Muscle layer of colon (tissue), 2 donors: Measurements from ENCODE around the gene PRIMA1.

Experiments used
- H3K27ac ChIP-seq: one replicate; pipeline ENCODE4 v1.7.0; 2013; ENCODE audit warnings: low read depth, mild to moderate bottlenecking, low read length, moderate library complexity
- H3K27me3 ChIP-seq, 2 donors: one replicate each; pipeline ENCODE4 v1.7.0; 2013; ENCODE audit warnings: low read length in 2 of 2, mild to moderate bottlenecking in 2 of 2; ENCODE audit not compliant: insufficient read depth in 2 of 2, control insufficient read depth in 1 of 2
- H3K36me3 ChIP-seq: one replicate; pipeline ENCODE4 v1.7.0; 2013; ENCODE audit warnings: mild to moderate bottlenecking, low read length; ENCODE audit not compliant: insufficient read depth
- H3K4me1 ChIP-seq: one replicate; pipeline ENCODE4 v1.7.0; 2013; ENCODE audit warnings: mild to moderate bottlenecking, low read length; ENCODE audit not compliant: insufficient read depth
- H3K4me3 ChIP-seq, 2 donors: one replicate each; pipeline ENCODE4 v1.7.0; 2013; ENCODE audit warnings: low read length in 2 of 2, low read depth in 1 of 2, mild to moderate bottlenecking in 1 of 2, moderate library complexity in 1 of 2
- H3K9ac ChIP-seq: one replicate; pipeline ENCODE4 v1.7.0; 2013; ENCODE audit warnings: low read length
- H3K9me3 ChIP-seq: one replicate; pipeline ENCODE4 v1.7.0; 2013; ENCODE audit warnings: mild to moderate bottlenecking, low read length
- donor health status: abdominal sarcoma.
- donor health status: Adenocarcinoma of cecum.

PRIMA1 gene

DNA sequence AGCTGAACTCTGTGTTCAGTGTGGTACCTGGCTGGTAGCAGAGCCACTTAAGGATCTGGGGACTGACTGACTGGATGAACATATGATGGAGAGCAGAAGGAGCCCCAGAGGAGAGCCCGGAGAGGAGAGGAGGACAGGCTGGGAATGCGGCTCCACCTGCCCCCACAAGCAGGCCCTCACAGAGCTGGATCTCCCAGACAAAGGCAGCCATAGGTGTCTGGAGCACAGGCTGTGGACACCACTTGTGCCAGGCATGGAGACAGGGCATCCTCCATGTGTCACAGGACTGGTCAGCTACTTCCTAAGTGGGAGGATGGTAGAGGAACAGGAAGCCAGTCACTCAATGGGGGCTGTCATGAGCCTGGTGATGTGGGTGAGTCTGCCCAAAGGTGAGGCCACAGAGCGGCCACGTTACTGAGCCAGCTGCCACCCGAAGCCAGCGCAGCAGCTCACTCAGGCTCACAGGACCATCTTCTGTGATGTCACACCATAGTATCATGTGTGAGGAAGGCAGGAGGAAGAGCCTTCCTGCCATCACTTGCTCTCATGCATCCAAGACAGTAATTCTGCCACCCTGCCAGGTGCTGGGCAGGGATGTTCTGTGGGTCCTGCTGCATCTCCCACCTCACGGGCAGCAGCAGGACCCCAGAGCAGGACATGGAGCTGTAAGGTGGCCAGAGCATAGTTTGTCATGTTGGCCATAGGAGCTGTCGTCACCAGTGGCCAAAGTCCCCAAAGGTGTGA lies 72.1 kb downstream of the PRIMA1 start:
- Histone ChIP-seq H3K9me3 (no peaks in the 10 kb centered on the region), H3K9ac (no peak overlapping the region), H3K4me3 (no peak overlapping the region), H3K27me3 (no peaks in the 10 kb centered on the region), H3K27ac (no peak overlapping the region), H3K36me3 (peaks cover 6% of the 10 kb centered on the region), H3K4me1 (no peaks in the 10 kb centered on the region)

DNA sequence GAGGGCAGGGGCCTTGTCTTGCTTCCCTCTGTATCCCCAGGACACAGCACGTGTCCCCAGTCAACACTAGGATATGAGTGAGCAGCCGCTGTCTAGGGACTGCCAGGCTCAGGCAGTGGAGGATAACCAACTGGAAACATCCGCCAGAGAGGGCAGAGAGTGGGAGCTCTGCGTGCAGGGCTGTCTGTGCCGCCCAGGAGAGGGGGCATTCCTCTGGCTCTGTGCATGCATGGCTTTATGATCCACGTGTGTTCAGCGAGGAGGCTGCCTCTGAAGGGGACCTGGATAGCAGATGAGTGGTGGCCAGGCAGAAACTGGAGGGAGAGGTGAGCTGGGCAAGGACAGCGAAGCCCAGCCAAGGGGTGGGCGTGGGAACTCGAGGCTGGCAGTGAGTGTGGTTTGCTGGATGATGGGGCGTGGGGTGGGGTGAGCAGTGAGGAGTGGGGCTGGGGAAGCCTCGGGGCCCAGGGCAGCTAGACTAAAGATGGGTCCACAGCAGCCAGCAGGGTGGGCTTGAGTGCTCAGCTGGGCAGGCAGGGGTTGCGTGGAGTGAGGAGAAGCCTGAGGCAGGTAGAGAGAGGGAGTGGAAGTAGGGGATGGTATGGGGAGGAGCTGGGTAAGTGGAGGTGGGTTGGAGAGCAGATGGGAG lies 72.9 kb downstream of the PRIMA1 start:
- no peaks in the 10 kb centered on the region for H3K36me3 ChIP-seq
- no peaks in the 10 kb centered on the region for H3K27me3 ChIP-seq
- no peaks in the 10 kb centered on the region for H3K4me1 ChIP-seq
- H3K9me3 ChIP-seq = no peaks in the 10 kb centered on the region
- H3K27ac ChIP-seq = no peak overlapping the region
- H3K4me3 ChIP-seq = no peak overlapping the region
- no peak overlapping the region for H3K9ac ChIP-seq

DNA sequence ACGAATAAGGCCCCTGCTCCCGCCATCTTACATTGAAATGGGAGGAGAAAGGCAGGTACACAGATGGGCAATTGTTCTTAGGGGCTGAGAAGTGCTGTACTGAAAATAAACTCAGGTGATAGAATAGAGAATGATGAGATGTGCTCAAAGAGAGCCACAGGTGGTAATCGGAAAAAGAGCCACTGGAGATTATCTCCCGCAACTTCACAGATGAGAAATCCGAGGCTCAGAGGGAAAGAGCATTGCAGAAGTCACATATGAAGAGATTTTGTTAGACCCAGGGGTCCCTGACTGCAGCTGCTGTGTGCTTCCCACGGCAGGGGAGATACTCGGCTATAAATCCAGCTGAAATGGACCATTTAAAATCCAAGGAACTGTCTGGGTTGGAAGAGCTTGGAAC lies 73.7 kb downstream of the PRIMA1 start:
- no peaks in the 10 kb centered on the region for H3K27me3 ChIP-seq
- no peak overlapping the region for H3K27ac ChIP-seq
- no peak overlapping the region for H3K9ac ChIP-seq
- no peaks in the 10 kb centered on the region for H3K36me3 ChIP-seq
- H3K4me1 ChIP-seq = no peaks in the 10 kb centered on the region
- H3K9me3 ChIP-seq = no peaks in the 10 kb centered on the region
- H3K4me3 ChIP-seq = no peak overlapping the region

GRCh38 chr14:93713726-93714405 lies 74.4 kb downstream of the PRIMA1 start:
- Histone ChIP-seq H3K27me3 (no peaks in the 10 kb centered on the region), H3K9ac (no peak overlapping the region), H3K27ac (no peak overlapping the region), H3K4me3 (no peak overlapping the region), H3K9me3 (no peaks in the 10 kb centered on the region), H3K4me1 (no peaks in the 10 kb centered on the region), H3K36me3 (no peaks in the 10 kb centered on the region)

- Histone ChIP-seq H3K36me3 (no peaks in the 10 kb centered on the region), H3K27me3 (no peaks in the 10 kb centered on the region), H3K4me1 (no peaks in the 10 kb centered on the region), H3K9ac (no peak overlapping the region), H3K4me3 (no peak overlapping the region), H3K9me3 (no peaks in the 10 kb centered on the region), H3K27ac (no peak overlapping the region)
Measured at GRCh38 chr14:93712838-93713724, 75.2 kb downstream of the PRIMA1 start.

- Histone ChIP-seq H3K27ac (no peak overlapping the region), H3K36me3 (no peaks in the 10 kb centered on the region), H3K27me3 (no peaks in the 10 kb centered on the region), H3K4me1 (no peaks in the 10 kb centered on the region), H3K9ac (no peak overlapping the region), H3K4me3 (no peak overlapping the region), H3K9me3 (no peaks in the 10 kb centered on the region)
Measured at GRCh38 chr14:93712079-93712837, 76.0 kb downstream of the PRIMA1 start.

GRCh38 chr14:93709249-93709648 lies 79.0 kb downstream of the PRIMA1 start:
- H3K9me3 ChIP-seq = no peaks in the 10 kb centered on the region
- no peak overlapping the region for H3K9ac ChIP-seq
- H3K36me3 ChIP-seq = no peaks in the 10 kb centered on the region

DNA sequence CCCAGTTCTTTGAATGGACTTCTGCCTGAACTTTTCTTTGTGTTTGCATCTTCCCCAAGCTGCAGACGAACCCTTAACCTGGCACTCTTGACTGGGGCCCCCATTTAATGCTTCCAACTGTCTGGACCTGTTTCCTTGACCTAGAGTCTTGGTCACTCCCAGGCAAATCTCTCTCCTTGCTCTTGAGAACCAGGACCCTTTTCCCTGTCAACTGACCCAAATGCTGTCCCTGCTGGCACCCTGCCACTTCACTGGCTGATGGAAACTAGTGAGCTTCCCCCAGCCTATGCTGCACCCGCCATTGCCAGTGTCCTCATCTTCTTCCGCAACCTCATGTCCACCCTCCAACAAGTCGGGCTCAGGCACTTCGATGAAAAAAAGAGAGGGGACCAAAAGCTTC lies 79.5 kb downstream of the PRIMA1 start:
- Histone ChIP-seq H3K27me3 (no peaks in the 10 kb centered on the region), H3K9me3 (no peaks in the 10 kb centered on the region), H3K4me1 (no peaks in the 10 kb centered on the region), H3K4me3 (no peak overlapping the region), H3K9ac (no peak overlapping the region), H3K27ac (no peak overlapping the region), H3K36me3 (no peaks in the 10 kb centered on the region)

More at GRCh38 chr14:93709249-93709648, 79.0 kb downstream of the PRIMA1 start:
- no peak overlapping the region for H3K27ac ChIP-seq
- H3K27me3 ChIP-seq = no peaks in the 10 kb centered on the region
- H3K4me1 ChIP-seq = no peaks in the 10 kb centered on the region
- H3K4me3 ChIP-seq = no peak overlapping the region

DNA sequence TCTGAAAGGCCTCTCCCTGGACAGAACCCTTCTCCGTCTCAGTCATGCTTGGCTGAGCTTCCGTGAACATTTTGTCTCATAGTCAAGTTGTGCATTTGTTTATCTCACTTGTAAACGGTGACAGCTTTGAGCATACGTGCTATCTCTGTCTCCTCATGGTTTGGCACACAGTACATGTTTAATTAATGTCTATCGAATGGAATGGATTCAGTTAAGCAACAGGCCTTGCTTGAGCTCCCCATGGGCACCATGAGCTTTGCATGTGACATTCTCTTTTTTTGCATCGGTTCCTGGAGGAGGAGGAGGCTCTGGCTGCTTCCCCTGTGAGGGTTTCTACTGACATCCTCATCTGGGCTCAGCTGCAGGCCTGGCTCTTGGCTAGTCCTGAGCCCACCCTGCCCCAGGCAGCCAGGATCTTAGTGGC lies 80.0 kb downstream of the PRIMA1 start:
- no peak overlapping the region for H3K27ac ChIP-seq
- no peaks in the 10 kb centered on the region for H3K9me3 ChIP-seq

GRCh38 chr14:93707475-93707874 lies 80.8 kb downstream of the PRIMA1 start:
- Histone ChIP-seq H3K9ac (no peak overlapping the region), H3K27me3 (no peaks in the 10 kb centered on the region), H3K9me3 (no peaks in the 10 kb centered on the region), H3K36me3 (no peaks in the 10 kb centered on the region), H3K4me1 (no peaks in the 10 kb centered on the region), H3K27ac (no peak overlapping the region), H3K4me3 (no peak overlapping the region)

More for the DNA sequence above, 80.0 kb downstream of the PRIMA1 start:
- Histone ChIP-seq H3K36me3 (no peaks in the 10 kb centered on the region), H3K4me3 (no peak overlapping the region), H3K27me3 (no peaks in the 10 kb centered on the region), H3K9ac (no peak overlapping the region), H3K4me1 (no peaks in the 10 kb centered on the region)
